ENCODE results near the gene GLTP. TPM values are rescaled to one million over a fixed set of nuclear protein-coding genes. Genes with fewer than 3 reads are reported as not detected.
A peak's percentile ranks its signal among the peaks of the same experiment; 100 is the strongest.

The GLTP gene
- polyA plus RNA-seq, 6 donors from 2014 or later, result 29.8 to 50.0 (median 40.6) TPM

- no peak for DNase-seq
- Mint-ChIP-seq H3K27ac (no peak overlapping the region), H3K4me3 (no peak overlapping the region)
These were observed 64.4 kb downstream of the GLTP start for GRCh38 chr12:109815757-109816617.

GRCh38 chr12:109815225-109815624 is 65.1 kb downstream of the GLTP start:
- no peaks in the 10 kb centered on the region for H3K9me3 Mint-ChIP-seq
- peaks cover 4 to 6% (median 5%) of the 10 kb centered on the region in 3 donors for H3K27me3 Mint-ChIP-seq
- H3K4me3 Mint-ChIP-seq, result no peak overlapping the region
- ATAC-seq (ENCODE audit: low read depth in 2 of 2) (no peak), DNase-seq (no peak)
- no peaks in the 10 kb centered on the region for H3K4me1 Mint-ChIP-seq
- no peaks in the 10 kb centered on the region for H3K36me3 Mint-ChIP-seq
- H3K27ac Mint-ChIP-seq, result no peak overlapping the region

More at GRCh38 chr12:109815757-109816617, 64.4 kb downstream of the GLTP start:
- ATAC-seq (ENCODE audit: low read depth in 2 of 2), result no peak
- no peaks in the 10 kb centered on the region for H3K9me3 Mint-ChIP-seq
- peaks cover 4 to 6% (median 5%) of the 10 kb centered on the region in 3 donors for H3K27me3 Mint-ChIP-seq
- H3K36me3 Mint-ChIP-seq, result no peaks in the 10 kb centered on the region
- no peaks in the 10 kb centered on the region for H3K4me1 Mint-ChIP-seq

- Mint-ChIP-seq H3K27me3 (peaks cover under 1 to 6% (median 5%) of the 10 kb centered on the region in 3 donors), H3K9me3 (no peaks in the 10 kb centered on the region), H3K4me1 (no peaks in the 10 kb centered on the region), H3K36me3 (no peaks in the 10 kb centered on the region), H3K4me3 (no peak overlapping the region), H3K27ac (no peak overlapping the region)
- no peak for ATAC-seq (ENCODE audit: low read depth in 2 of 2)
- DNase-seq, result no peak
These were observed 65.7 kb downstream of the GLTP start for GRCh38 chr12:109814600-109815150.

- Mint-ChIP-seq H3K4me3 (no peak overlapping the region), H3K27me3 (peaks cover 0 to 5% (median 1%) of the 10 kb centered on the region in 3 donors), H3K36me3 (no peaks in the 10 kb centered on the region), H3K27ac (no peak overlapping the region), H3K9me3 (no peaks in the 10 kb centered on the region), H3K4me1 (no peaks in the 10 kb centered on the region)
- DNase-seq (no peak), ATAC-seq (ENCODE audit: low read depth in 2 of 2) (no peak)
These were observed 66.4 kb downstream of the GLTP start for GRCh38 chr12:109813810-109814416.

- Mint-ChIP-seq H3K27ac (no peak overlapping the region), H3K4me3 (no peak overlapping the region), H3K36me3 (no peaks in the 10 kb centered on the region), H3K9me3 (no peaks in the 10 kb centered on the region), H3K27me3 (no peaks in the 10 kb centered on the region), H3K4me1 (no peaks in the 10 kb centered on the region)
- no peak for DNase-seq
- no peak for ATAC-seq (ENCODE audit: low read depth in 2 of 2)
These were observed 68.7 kb downstream of the GLTP start for GRCh38 chr12:109811624-109811995.

- H3K36me3 Mint-ChIP-seq, result no peaks in the 10 kb centered on the region
- peak overlapping the region in 1 of 6 donors; percentile 41 for H3K27ac Mint-ChIP-seq
- no peak overlapping the region for H3K4me3 Mint-ChIP-seq
- no peak for DNase-seq
- ATAC-seq (ENCODE audit: low read depth in 2 of 2), result no peak
- no peaks in the 10 kb centered on the region for H3K9me3 Mint-ChIP-seq
- H3K27me3 Mint-ChIP-seq, result no peaks in the 10 kb centered on the region
- H3K4me1 Mint-ChIP-seq, result no peaks in the 10 kb centered on the region
These were observed 69.3 kb downstream of the GLTP start for GRCh38 chr12:109810954-109811623.

GRCh38 chr12:109808876-109809646 is 71.3 kb downstream of the GLTP start:
- no peaks in the 10 kb centered on the region for H3K9me3 Mint-ChIP-seq
- peaks cover 0 to 3% (median 0%) of the 10 kb centered on the region in 3 donors for H3K4me1 Mint-ChIP-seq
- no peak overlapping the region for H3K4me3 Mint-ChIP-seq
- peaks cover 0 to 9% (median 6%) of the 10 kb centered on the region in 3 donors for H3K27me3 Mint-ChIP-seq
- no peak for DNase-seq
- H3K27ac Mint-ChIP-seq, result no peak overlapping the region
- ATAC-seq (ENCODE audit: low read depth in 2 of 2), result no peak
- H3K36me3 Mint-ChIP-seq, result no peaks in the 10 kb centered on the region

GRCh38 chr12:109807954-109808643 is 72.2 kb downstream of the GLTP start:
- peak overlapping the region in 1 of 8 donors; percentile 21 for H3K4me3 Mint-ChIP-seq
- peak overlapping the region in 1 of 6 donors; percentile 92 for H3K27ac Mint-ChIP-seq
- H3K27me3 Mint-ChIP-seq, result peaks cover 0 to 9% (median 6%) of the 10 kb centered on the region in 3 donors
- ATAC-seq (ENCODE audit: low read depth in 2 of 2) (no peak), DNase-seq (no peak)
- no peaks in the 10 kb centered on the region for H3K9me3 Mint-ChIP-seq
- peaks cover 0 to 3% (median 0%) of the 10 kb centered on the region in 3 donors for H3K4me1 Mint-ChIP-seq
- no peaks in the 10 kb centered on the region for H3K36me3 Mint-ChIP-seq

- H3K27ac Mint-ChIP-seq, result peak overlapping the region in 1 of 6 donors; percentile 48
- no peaks in the 10 kb centered on the region for H3K36me3 Mint-ChIP-seq
- DNase-seq (peak; percentile 56), ATAC-seq (ENCODE audit: low read depth in 2 of 2) (peak; percentile 73 to 83)
- H3K4me1 Mint-ChIP-seq, result peaks cover 0 to 3% (median 0%) of the 10 kb centered on the region in 3 donors
- no peak overlapping the region for H3K4me3 Mint-ChIP-seq
- H3K27me3 Mint-ChIP-seq, result peaks cover 0 to 9% (median 6%) of the 10 kb centered on the region in 3 donors
- H3K9me3 Mint-ChIP-seq, result no peaks in the 10 kb centered on the region
These were observed 75.2 kb downstream of the GLTP start for GRCh38 chr12:109804820-109805761.

GRCh38 chr12:109803678-109804077 is 76.7 kb downstream of the GLTP start:
- H3K9me3 Mint-ChIP-seq, result no peaks in the 10 kb centered on the region
- H3K4me1 Mint-ChIP-seq, result peaks cover 0 to 3% (median 0%) of the 10 kb centered on the region in 3 donors
- peaks cover 0 to 9% (median 6%) of the 10 kb centered on the region in 3 donors for H3K27me3 Mint-ChIP-seq
- DNase-seq (no peak), ATAC-seq (ENCODE audit: low read depth in 2 of 2) (no peak)
- no peak overlapping the region for H3K27ac Mint-ChIP-seq
- no peak overlapping the region for H3K4me3 Mint-ChIP-seq
- no peaks in the 10 kb centered on the region for H3K36me3 Mint-ChIP-seq

- peaks cover under 1 to 17% (median 11%) of the 10 kb centered on the region in 3 donors for H3K27me3 Mint-ChIP-seq
- H3K4me1 Mint-ChIP-seq, result peaks cover 0 to 3% (median 0%) of the 10 kb centered on the region in 3 donors
- DNase-seq (no peak), ATAC-seq (ENCODE audit: low read depth in 2 of 2) (no peak)
- H3K36me3 Mint-ChIP-seq, result no peaks in the 10 kb centered on the region
- H3K4me3 Mint-ChIP-seq, result no peak overlapping the region
- H3K27ac Mint-ChIP-seq, result peak overlapping the region in 1 of 6 donors; percentile 58
- no peaks in the 10 kb centered on the region for H3K9me3 Mint-ChIP-seq
These were observed 77.5 kb downstream of the GLTP start for GRCh38 chr12:109802828-109803227.

Data from naive B cell (primary cell).